HepG2 (cell line): ENCODE measurements around the gene ADPRM. TPM values are rescaled to one million over a fixed set of nuclear protein-coding genes. Genes with fewer than 3 reads are reported as not detected.

Experiments
- ATAC-seq: fragments of 200-7000 bp; cut with Tn5 transposase; 3 replicates; pipeline ENCODE4 v1.9.1; 2020; ENCODE audit warnings: mild to moderate bottlenecking, moderate library complexity
- BruUV-seq: library from RNA; stranded (reverse); fragments of 400-500 nt; replicated peaks from 2 replicates; lab custom pipeline; 2021; lab: Mats Ljungman, UMichigan
- CTCF ChIA-PET: fragments of 300-600 bp; formaldehyde crosslinking; extraction: SDS; loops from one replicate; lab custom pipeline; 2021; ENCODE audit warnings: low total read pairs, inconsistent platforms, low intra/inter-chr PET ratio; lab: Yijun Ruan, JAX
- POLR2A ChIA-PET: fragments of 350-600 bp; sonication (Branson Sonifier 250); formaldehyde crosslinking; loops from one replicate; lab custom pipeline; 2020; ENCODE audit warnings: antibody characterized with exemption, inconsistent platforms; lab: Yijun Ruan, JAX
- DNase-seq: peaks from one replicate; pipeline ENCODE4 v3.0.0-alpha.2; 2015; ENCODE audit warnings: low spot score
- FAIRE-seq: peaks from 3 replicates; lab custom pipeline; 2011; peaks lifted over from hg19 to GRCh38; lab: Jason Lieb, UNC
- H2AFZ ChIP-seq: one replicate; pipeline ENCODE4 v1.6.1; 2011; ENCODE audit warnings: low read length, inconsistent platforms
- H3K27ac ChIP-seq: fragments of 300-600 bp; 3 replicates; pipeline ENCODE4 v1.8.0; 2011; ENCODE audit warnings: mixed run types, mild to moderate bottlenecking, mixed read lengths, low read length, inconsistent platforms; ENCODE audit not compliant: insufficient read depth; ENCODE audit errors: extremely low read length
- H3K27me3 ChIP-seq, 2 experiments: fragments of 200-600 bp in 1 of 2; 2 replicates in 1 of 2; 3 replicates in 1 of 2; pipeline versions ENCODE4 v1.6.0 to v1.8.0; 2011; ENCODE audit warnings: low read length in 2 of 2, mild to moderate bottlenecking in 2 of 2, moderate library complexity in 2 of 2, inconsistent platforms in 1 of 2; ENCODE audit not compliant: insufficient read depth in 2 of 2, control insufficient read depth in 1 of 2
- H3K36me3 ChIP-seq, 2 experiments: fragments of 200-600 bp in 1 of 2; replicated peaks in 1 of 2; 2 replicates in 1 of 2; 3 replicates in 1 of 2; pipeline versions ENCODE4 v1.5.1 to v1.8.0; 2011; ENCODE audit warnings: low read length in 2 of 2, inconsistent platforms in 1 of 2; ENCODE audit not compliant: insufficient read depth in 2 of 2, control insufficient read depth in 1 of 2
- H3K4me1 ChIP-seq: 2 replicates; pipeline ENCODE4 v1.5.1; 2012; ENCODE audit warnings: low read length, inconsistent platforms; ENCODE audit not compliant: insufficient read depth
- H3K4me2 ChIP-seq: 2 replicates; pipeline ENCODE4 v1.6.0; 2011; ENCODE audit warnings: low read depth, low read length, inconsistent platforms
- H3K4me3 ChIP-seq, 3 experiments: fragments of 200-600 bp in 1 of 3; sonication (generic), shearing (Covaris generic) in 1 of 3; replicated peaks in 1 of 3; 2 replicates each; pipeline ENCODE4 v1.5.1; 2011 to 2016; ENCODE audit warnings: low read length in 3 of 3, inconsistent platforms in 2 of 3, low read depth in 2 of 3, mild to moderate bottlenecking in 2 of 3, control low read depth in 1 of 3, mixed read lengths in 1 of 3; ENCODE audit not compliant: insufficient read depth in 1 of 3
- H3K79me2 ChIP-seq: one replicate; pipeline ENCODE4 v1.6.1; 2011; ENCODE audit warnings: low read length, inconsistent platforms; ENCODE audit not compliant: insufficient read depth
- H3K9ac ChIP-seq: 2 replicates; pipeline ENCODE4 v1.6.0; 2011; ENCODE audit warnings: mild to moderate bottlenecking, low read depth, low read length, inconsistent platforms; ENCODE audit not compliant: insufficient read depth
- H3K9me3 ChIP-seq: 2 replicates; pipeline ENCODE4 v1.5.1; 2012; ENCODE audit warnings: mild to moderate bottlenecking, low read length
- H4K20me1 ChIP-seq: 2 replicates; pipeline ENCODE4 v1.6.0; 2011; ENCODE audit warnings: inconsistent platforms, mild to moderate bottlenecking, low read length, moderate library complexity; ENCODE audit not compliant: insufficient read depth
- AKAP8 ChIP-seq: sonication (generic); formaldehyde crosslinking; IDR thresholded peaks from 2 replicates; pipeline ENCODE4 v1.5.1; 2020; ENCODE audit warnings: mild to moderate bottlenecking, missing genetic modification reagents
- BCLAF1 ChIP-seq: fragments of 450-650 bp; IDR thresholded peaks from 2 replicates; pipeline ENCODE4 v1.6.1; 2017; ENCODE audit warnings: mild to moderate bottlenecking
- HNF1B ChIP-seq: sonication (generic); formaldehyde crosslinking; IDR thresholded peaks from 2 replicates; pipeline ENCODE4 v1.5.1; 2020; ENCODE audit warnings: mild to moderate bottlenecking, moderate library complexity, missing genetic modification reagents
- NONO ChIP-seq, 2 experiments: fragments of 450-650 bp in 1 of 2; sonication (generic) in 1 of 2; formaldehyde crosslinking in 1 of 2; IDR thresholded peaks in 1 of 2; conservative IDR thresholded peaks in 1 of 2; 2 replicates each; pipeline versions ENCODE4 v1.6.1 to v1.8.0; 2017 to 2022; ENCODE audit warnings: mild to moderate bottlenecking in 1 of 2, missing genetic modification reagents in 1 of 2, moderate library complexity in 1 of 2
- POLR2G ChIP-seq: fragments of 200-400 bp; formaldehyde crosslinking; IDR thresholded peaks from 2 replicates; pipeline ENCODE4 v1.6.1; 2018; ENCODE audit warnings: mild to moderate bottlenecking, low read depth, low read length, moderate library complexity
- REPIN1 ChIP-seq: sonication (generic); formaldehyde crosslinking; IDR thresholded peaks from 2 replicates; pipeline ENCODE4 v1.8.0; 2022; ENCODE audit warnings: missing genetic modification reagents, low read depth, mild to moderate bottlenecking, borderline replicate concordance
- SNAI1 ChIP-seq: sonication (generic); formaldehyde crosslinking; IDR thresholded peaks from 2 replicates; pipeline ENCODE4 v1.5.0; 2020; ENCODE audit warnings: mild to moderate bottlenecking, missing genetic modification reagents, borderline replicate concordance
- SNAPC2 ChIP-seq: sonication (generic); formaldehyde crosslinking; IDR thresholded peaks from 2 replicates; pipeline ENCODE4 v1.8.1; 2022; ENCODE audit warnings: mild to moderate bottlenecking, missing genetic modification reagents
- STAG1 ChIP-seq: sonication (generic); formaldehyde crosslinking; IDR thresholded peaks from 2 replicates; pipeline ENCODE4 v1.4.0; 2020; ENCODE audit warnings: missing genetic modification reagents
- ZNF337 ChIP-seq: sonication (generic); formaldehyde crosslinking; IDR thresholded peaks from 2 replicates; pipeline ENCODE4 v1.5.1; 2020; ENCODE audit warnings: missing genetic modification reagents, low read depth, mild to moderate bottlenecking, borderline replicate concordance
- ZNF414 ChIP-seq: sonication (generic); formaldehyde crosslinking; IDR thresholded peaks from 2 replicates; pipeline ENCODE4 v1.5.0; 2020; ENCODE audit warnings: missing genetic modification reagents
- WGBS: methylation state at CpG from one replicate; pipeline ENCODE4 v1.1.6; 2017; ENCODE audit warnings: low lambda C conversion rate; 5-methylcytosine and 5-hydroxymethylcytosine counted together
- in situ Hi-C: cut with HindIII; loops from 2 replicates; pipeline ENCODE4 v1.10.0; 2017; ENCODE audit warnings: low pct_unique_long_range_greater_than_20kb; ENCODE audit not compliant: extremely low pct_ligation_motif_present
- intact Hi-C: fragments of 100-400 bp; cut with micrococcal nuclease; formaldehyde crosslinking; loops from one replicate; pipeline ENCODE4 v1.10.0; 2022; ENCODE audit not compliant: unreplicated experiment
- polyA plus RNA-seq, 8 experiments: library from polyadenylated mRNA; depleted of rRNA in 3 of 8; stranded (reverse) in 7 of 8; unstranded in 1 of 8; fragments of >200 nt; fragmentation: Illumina TruSeq in 4 of 8; extraction: Trizol in 4 of 8; gene quantifications; 2 replicates each; pipeline versions ENCODE4 v1.2.1 to v1.2.3, GENCODE V29; 2011 to 2016; ENCODE audit warnings: low read depth in 4 of 8, missing spikeins in 1 of 8, mixed read lengths in 1 of 8; ENCODE audit not compliant: insufficient read depth in 1 of 8
- total RNA-seq, 5 experiments: library from RNA; depleted of rRNA; stranded (reverse); fragments of >200 nt; fragmentation: Illumina TruSeq; extraction: Trizol; gene quantifications; 2 replicates each; pipeline ENCODE4 v1.2.3, GENCODE V29; 2016; ENCODE audit warnings: low read depth in 1 of 5
- TF ChIP-seq, protein P1 (sequence below): sonication (generic); formaldehyde crosslinking; IDR thresholded peaks from 2 replicates; pipeline ENCODE4 v1.5.0; 2020; ENCODE audit warnings: missing genetic modification reagents, mild to moderate bottlenecking, borderline replicate concordance
- TF ChIP-seq, protein P2 (sequence below): sonication (generic); formaldehyde crosslinking; IDR thresholded peaks from 2 replicates; pipeline ENCODE4 v1.8.1; 2023; ENCODE audit warnings: missing genetic modification reagents, inconsistent platforms, borderline replicate concordance

ADPRM gene
- total and polyA plus RNA-seq, 2 of the 13 experiments (the other 11 are each of a cell fraction or from before 2014, with no cell fraction given), result 5.6 to 10.8 TPM

DNA sequence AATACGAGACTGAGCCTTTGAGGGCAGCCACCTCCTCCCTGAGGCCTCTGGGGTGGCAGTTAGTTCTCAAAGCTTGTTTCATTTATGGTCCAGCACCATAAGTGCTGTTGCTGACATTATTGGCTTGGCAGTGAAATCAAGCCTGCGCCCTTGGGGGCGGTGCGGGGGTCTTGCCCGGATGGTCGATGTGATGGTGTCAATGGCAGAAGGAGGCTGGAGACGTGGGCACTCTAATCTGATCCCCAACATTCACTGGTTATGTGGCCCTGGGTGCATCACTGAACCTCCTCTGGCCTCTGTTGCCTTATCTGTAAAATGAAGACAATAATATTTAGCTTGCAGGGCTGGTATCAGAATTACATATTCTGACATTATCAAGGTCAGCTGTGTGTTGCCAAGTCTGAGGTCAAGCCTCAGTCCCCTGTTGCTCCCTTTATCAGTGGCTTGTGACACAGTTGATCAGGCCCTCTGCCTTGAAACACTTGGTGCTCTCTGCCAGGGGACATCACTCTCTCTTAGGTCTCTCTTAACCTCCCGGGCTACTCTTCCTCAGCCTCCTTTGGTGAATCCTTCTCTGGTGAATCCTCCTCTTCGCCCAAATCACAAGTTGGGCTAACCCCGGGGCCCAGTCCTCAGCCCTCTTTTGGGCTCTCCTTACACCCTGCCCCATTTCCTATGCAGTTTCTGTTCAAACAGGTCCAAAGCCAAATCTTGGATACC is 44.2 kb downstream of the ADPRM start (continued):
- no peak for TF ChIP-seq BCLAF1
- TF ChIP-seq, protein P1, sequence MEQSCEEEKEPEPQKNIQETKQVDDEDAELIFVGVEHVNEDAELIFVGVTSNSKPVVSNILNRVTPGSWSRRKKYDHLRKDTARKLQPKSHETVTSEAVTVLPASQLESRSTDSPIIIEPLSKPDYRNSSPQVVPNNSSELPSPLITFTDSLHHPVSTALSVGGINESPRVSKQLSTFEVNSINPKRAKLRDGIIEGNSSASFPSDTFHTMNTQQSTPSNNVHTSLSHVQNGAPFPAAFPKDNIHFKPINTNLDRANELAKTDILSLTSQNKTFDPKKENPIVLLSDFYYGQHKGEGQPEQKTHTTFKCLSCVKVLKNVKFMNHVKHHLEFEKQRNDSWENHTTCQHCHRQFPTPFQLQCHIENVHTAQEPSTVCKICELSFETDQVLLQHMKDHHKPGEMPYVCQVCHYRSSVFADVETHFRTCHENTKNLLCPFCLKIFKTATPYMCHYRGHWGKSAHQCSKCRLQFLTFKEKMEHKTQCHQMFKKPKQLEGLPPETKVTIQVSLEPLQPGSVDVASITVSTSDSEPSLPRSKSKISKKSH, result no peak

DNA sequence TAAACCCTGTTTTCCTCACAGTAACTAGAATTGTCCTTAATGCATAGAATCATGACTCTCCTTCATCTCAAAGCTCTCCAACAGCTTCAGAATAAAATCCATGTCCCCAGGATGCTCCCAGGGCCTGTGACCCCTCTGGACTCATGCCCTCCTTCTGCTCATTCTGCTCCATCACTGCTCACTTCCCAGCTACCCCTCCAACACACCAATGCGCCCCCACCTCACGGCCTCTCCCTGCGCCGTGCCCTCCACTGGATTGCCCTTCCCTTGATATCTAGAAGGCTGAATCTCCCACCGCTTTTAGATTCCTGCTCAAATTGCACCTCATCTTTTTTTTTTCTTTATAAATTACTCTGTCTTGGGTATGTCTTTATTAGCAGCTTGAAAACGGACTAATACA is 45.0 kb downstream of the ADPRM start:
- Histone ChIP-seq H4K20me1 (no peaks in the 10 kb centered on the region), H3K4me2 (no peak overlapping the region), H3K27ac (no peak overlapping the region), H3K27me3 (peaks cover 0 to 13% of the 10 kb centered on the region in 2 experiments; a peak in 2 of 5 replicates), H3K4me3 (no peak overlapping the region), H3K9ac (no peak overlapping the region), H2AFZ (no peak overlapping the region), H3K36me3 (no peaks in the 10 kb centered on the region), H3K79me2 (no peaks in the 10 kb centered on the region), H3K9me3 (no peaks in the 10 kb centered on the region), H3K4me1 (peaks cover 37% of the 10 kb centered on the region)
- CTCF ChIA-PET, result no interaction called here
- DNase-seq, result no peak
- in situ Hi-C loops (no loop called here), intact Hi-C loops (no loop called here)
- ATAC-seq, result no peak
- POLR2A ChIA-PET, result interaction anchor here (0.7 kb wide), 1 partner anchor 13 kb away, joined by 3 read pairs; the partner anchor contains the start of gene TMEM220
- BruUV-seq, result no TSS peak
- no peak for FAIRE-seq
- 50% methylated on average over 6 of the region's 6 CpGs for WGBS
- no peak for TF ChIP-seq REPIN1
- TF ChIP-seq SNAPC2 (CRISPR knock-in tag), result no peak
- TF ChIP-seq NONO (IDR thresholded peaks at IDR 0.05), result no peak
- no peak for TF ChIP-seq NONO (CRISPR knock-in tag; conservative IDR thresholded peaks at IDR 0.05)
- TF ChIP-seq STAG1, result no peak
- no peak for TF ChIP-seq ZNF414 (CRISPR knock-in tag)
- no peak for TF ChIP-seq POLR2G
- no peak for TF ChIP-seq ZNF337
- no peak for TF ChIP-seq AKAP8 (CRISPR knock-in tag)
- TF ChIP-seq, protein P2, sequence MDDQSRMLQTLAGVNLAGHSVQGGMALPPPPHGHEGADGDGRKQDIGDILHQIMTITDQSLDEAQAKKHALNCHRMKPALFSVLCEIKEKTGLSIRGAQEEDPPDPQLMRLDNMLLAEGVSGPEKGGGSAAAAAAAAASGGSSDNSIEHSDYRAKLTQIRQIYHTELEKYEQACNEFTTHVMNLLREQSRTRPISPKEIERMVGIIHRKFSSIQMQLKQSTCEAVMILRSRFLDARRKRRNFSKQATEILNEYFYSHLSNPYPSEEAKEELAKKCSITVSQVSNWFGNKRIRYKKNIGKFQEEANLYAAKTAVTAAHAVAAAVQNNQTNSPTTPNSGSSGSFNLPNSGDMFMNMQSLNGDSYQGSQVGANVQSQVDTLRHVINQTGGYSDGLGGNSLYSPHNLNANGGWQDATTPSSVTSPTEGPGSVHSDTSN (CRISPR knock-in tag), result no peak
- TF ChIP-seq SNAI1 (CRISPR knock-in tag), result no peak
- TF ChIP-seq HNF1B (CRISPR knock-in tag), result no peak
